PC-3 (cell line): ENCODE results near the gene DMD.

Experiments used
- EZH2 ChIP-seq: fragments of 300-600 bp; sonication (generic); IDR thresholded peaks from one replicate; pipeline ENCODE4 v1.6.1; 2017; ENCODE audit warnings: antibody characterized with exemption, mild to moderate bottlenecking, low read length; ENCODE audit not compliant: unreplicated experiment
- EZH2phosphoT487 ChIP-seq: fragments of 300-600 bp; sonication (generic); IDR thresholded peaks from 2 replicates; pipeline ENCODE4 v1.6.1; 2018; ENCODE audit warnings: mild to moderate bottlenecking, antibody characterized with exemption, low read length, borderline replicate concordance
- TF ChIP-seq, protein P1 (sequence below): fragments of 300-600 bp; sonication (generic); conservative IDR thresholded peaks from 2 replicates; pipeline ENCODE4 v1.5.1; 2017; ENCODE audit warnings: antibody characterized with exemption, low read depth, mild to moderate bottlenecking, low read length

DNA sequence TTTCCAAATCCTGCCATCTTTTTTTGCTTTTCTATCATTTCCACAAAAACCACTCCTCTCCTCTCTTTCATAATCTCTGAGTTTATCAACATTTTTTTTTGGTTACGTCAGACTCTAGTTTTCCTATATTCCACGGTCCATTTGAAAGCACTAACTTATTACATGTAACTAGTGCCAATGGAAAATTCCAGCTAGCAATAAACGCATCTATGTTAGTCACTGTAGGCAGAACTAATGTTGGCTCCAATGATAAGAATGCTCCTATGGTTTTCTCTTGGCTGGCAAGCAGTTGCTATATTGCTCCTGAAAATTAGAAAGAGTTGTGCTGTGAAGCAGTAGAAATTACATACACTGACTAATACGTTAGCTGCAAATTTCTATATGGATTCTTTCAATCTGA lies 1504.9 kb downstream of the DMD start:
- TF ChIP-seq, protein P1, sequence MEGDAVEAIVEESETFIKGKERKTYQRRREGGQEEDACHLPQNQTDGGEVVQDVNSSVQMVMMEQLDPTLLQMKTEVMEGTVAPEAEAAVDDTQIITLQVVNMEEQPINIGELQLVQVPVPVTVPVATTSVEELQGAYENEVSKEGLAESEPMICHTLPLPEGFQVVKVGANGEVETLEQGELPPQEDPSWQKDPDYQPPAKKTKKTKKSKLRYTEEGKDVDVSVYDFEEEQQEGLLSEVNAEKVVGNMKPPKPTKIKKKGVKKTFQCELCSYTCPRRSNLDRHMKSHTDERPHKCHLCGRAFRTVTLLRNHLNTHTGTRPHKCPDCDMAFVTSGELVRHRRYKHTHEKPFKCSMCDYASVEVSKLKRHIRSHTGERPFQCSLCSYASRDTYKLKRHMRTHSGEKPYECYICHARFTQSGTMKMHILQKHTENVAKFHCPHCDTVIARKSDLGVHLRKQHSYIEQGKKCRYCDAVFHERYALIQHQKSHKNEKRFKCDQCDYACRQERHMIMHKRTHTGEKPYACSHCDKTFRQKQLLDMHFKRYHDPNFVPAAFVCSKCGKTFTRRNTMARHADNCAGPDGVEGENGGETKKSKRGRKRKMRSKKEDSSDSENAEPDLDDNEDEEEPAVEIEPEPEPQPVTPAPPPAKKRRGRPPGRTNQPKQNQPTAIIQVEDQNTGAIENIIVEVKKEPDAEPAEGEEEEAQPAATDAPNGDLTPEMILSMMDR: no peak
- TF ChIP-seq EZH2phosphoT487 (no peak), EZH2 (no peak)
